SW 1271 (cell line): ENCODE data around the gene GSTCD.
"Not testable (repeated sequence)": the region's sequence is repeated elsewhere in the genome, so short reads cannot be mapped to it uniquely, and the experiment has no call there.

Experiments
- DNase-seq, 2 experiments: peaks; one replicate each; lab custom pipeline; 2025; lab: John Stamatoyannopoulos, UW

Gene GSTCD, protein sequence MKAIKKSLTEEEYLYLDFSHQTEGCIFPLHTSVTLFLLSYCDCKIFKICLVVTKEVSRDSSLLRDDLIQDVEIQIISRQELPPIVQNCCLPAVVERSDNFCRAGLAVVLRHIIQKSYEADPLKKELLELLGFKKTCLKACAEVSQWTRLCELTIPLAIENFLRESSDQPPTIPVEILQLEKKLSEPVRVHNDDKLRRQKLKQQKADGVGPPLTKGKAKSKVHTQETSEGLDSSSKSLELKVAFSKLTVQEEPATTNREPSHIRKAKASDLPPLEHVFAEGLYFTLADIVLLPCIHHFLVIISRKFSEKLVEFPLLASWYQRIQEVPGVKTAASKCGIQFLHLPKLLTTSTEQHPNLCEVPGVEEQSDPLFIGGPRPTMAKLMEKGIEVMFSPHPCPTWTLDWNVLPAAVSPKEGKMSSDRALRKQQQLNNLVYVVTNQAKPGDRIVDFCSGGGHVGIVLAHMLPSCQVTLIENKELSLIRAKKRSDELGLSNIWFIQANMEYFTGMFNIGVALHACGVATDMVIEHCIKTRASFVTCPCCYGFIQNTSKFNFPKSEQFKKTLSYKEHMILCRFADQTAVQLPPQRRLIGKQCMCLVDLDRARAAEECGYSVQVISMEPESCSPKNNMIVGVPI

DNA sequence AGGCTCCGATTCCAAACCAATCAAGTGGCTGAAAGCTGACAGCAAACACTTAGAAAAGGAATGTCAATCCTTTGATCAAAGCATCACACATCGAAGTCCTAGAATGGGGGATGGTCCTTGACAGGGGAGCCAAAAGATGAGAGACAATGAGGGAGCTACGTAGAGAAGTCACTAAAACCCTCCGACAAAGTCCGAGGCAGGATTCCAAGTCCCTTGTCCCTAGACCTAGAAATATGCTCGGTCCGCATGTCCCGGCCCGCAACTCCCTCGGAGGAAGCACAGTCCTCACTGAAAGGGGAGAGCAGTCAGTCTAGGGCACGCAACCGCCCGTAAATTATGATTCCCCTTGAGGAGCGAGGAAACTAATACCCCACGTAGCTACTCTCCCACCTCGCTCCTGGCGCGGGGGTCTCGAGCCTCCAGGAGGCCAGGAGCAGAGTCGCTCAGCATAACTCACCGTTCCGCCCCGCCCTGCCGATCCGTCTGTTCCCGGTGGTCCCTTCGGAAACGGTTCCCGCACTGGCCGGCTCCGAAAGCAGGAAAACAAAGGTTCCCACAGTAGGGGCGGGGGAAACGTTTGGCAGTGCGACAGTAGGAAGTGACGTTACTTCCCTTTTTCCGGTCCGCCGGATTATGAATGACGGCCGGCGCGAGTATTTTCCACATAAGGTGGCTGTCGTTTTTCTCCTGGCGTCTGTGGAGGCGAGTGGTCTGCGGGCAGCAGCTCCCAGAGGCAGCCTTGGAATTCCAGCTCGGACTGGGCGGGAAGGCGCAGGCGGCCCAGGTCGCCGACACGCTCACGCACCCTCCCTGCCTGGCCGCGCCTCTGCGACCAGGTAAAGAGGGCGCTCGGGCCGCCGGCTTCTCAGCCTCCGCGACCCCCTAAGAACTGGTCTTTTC is at the start of gene GSTCD, which contains the start of gene INTS12:
TSS of gene GSTCD (plus strand) at position 604 of the 900 bp plus-strand sequence. CDS start 8,830 bp downstream, outside the sequence.
TSS of gene INTS12 (minus strand) at position 509 of the 900 bp plus-strand sequence. CDS start 8,684 bp downstream, outside the sequence.
- peak; percentile 58 to 76 for DNase-seq

DNA sequence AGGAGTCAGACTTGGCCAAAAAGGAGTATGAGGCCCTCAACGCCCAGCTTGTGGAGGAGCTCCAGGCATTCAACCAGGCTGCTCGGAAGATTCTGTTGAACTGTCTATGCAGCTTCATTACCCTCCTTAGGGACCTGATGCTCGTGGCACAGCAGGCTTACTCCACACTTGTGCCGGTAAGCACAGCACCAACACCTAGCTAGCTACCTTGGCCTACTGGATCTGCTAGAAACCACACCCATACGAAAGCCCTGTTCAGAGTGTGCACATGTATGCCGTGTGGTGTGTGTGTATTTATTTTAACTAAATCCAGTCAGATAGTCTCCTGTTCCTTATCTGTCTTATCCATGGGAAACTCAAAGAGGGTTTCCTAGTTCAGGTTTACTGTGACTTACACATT is 49.4 kb upstream of the GSTCD start:
- DNase-seq = no peak

DNA sequence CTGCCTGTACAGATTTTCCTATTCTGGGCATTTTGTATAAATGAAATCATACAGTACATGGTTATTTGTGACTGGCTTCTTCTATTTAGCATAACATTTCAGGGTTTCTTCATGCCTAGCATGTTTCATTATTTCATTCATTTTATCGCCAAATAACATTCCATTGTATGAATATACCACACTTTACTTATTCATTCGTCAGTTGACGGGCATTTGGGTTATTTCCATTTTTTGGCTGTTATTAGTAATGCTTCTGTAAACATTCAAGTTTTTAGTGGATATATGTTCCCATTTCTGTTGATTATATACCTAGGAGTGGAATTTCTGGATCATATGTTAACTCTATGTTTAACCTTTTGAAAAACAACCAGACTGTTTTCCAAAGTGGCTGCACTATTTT is 47.6 kb upstream of the GSTCD start:
- no peak for DNase-seq

DNA sequence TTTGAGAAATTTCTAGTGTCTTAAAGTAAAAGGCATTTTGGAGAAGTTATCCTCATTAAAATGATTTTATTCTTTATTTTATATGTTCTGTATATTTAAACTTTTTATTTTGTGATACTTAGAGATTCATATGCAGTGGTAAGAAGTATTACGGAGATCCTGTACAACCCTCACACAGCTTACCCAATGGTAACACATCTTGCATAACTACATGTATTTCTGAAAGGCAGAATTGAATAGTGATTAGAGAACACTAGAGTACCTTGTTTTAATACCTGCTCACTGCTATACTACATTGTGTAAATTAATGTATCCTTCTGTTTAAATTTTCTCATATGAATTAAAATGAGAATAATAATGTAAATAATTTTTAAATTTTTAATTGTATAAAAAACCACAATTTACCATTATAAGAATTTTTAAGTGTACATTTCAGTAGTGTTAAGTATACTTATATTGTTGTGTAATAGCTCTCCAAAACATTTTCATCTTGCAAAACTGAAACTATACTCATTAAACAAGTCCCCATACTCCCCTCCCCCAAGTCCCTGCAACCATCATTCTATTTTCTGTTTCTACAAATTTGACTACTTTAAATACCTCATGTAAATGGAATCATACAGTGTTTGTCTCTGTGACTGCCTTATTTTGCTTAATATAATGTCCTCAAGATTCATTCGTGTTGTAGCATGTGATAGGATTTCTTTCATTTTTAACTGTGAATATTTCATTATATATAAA is 45.5 kb upstream of the GSTCD start:
- DNase-seq = no peak

DNA sequence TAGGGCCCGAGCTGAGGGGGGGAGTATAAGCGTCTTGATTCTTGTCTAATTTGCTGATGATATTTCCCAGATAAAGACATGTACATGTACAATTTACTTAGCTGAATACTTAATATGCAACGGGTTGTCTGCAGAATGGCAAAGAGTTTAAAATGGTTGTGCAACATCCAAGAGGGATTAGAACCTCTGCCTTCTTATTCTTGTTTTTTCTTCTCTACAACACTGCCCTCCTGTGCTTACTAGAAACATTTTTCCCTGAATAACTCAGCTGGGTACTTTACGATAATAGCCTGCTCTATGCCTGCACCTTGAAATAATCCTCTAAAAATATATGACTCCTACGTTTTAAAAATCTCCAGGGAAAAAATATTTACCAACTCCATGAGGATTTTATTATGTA is 41.9 kb upstream of the GSTCD start:
- peak in 1 of 2 experiments; percentile 1 for DNase-seq

DNA sequence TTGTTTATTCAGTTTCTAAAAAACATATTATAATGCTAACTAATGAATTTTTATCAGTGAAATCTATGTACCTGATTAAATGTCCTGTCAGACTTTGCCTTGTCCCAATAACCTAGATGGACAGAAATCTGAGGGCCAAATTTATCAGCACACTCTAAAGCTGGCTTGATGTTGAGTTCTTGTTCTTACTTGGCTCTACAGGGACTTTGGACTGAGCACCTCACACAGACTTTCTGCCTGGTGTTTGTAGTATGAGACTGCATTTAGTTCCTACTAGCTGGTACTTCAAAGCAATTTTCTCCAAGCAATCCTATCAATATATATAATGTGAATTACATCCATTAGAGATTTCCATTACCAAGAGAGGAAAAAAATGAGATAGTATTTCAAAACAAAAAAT is 37.9 kb upstream of the GSTCD start:
- no peak for DNase-seq

DNA sequence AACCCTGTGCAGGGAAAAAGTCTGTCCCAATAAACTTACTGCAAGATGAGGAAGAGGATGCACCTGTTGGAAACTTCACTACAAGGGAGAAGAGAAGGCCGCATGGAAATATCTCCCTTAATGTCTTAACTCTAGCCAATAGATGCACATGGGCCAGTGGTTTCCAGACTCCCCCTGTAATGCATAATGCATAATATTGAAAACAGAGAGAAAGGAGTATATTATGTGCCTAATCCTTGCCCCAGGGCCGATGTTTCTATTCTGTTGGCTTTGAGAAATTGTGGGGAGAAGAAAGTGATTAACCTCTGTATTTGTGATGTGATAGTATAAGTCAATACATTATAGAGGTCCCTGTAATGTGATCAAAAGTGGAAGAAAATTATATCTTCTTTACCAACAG is 37.3 kb upstream of the GSTCD start:
- DNase-seq = no peak

DNA sequence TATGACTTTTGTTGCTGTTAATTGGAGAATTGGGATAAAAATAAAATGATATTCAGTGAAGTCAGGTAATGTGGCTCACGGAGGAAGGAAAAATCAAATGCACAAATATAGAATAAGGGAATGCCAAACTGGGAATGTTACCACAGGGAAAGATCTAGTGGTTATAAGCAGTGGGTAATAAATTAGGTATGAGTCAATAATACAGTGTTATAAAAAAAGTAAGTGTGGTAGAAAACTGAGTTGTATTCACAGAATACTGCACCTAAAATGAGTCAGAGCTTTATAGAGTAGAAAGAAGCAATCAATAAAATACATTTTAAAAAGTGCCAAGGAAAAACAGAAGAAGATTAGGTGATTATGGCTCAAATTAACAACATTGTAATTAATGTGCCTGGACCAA is 34.6 kb upstream of the GSTCD start:
- DNase-seq = no peak

DNA sequence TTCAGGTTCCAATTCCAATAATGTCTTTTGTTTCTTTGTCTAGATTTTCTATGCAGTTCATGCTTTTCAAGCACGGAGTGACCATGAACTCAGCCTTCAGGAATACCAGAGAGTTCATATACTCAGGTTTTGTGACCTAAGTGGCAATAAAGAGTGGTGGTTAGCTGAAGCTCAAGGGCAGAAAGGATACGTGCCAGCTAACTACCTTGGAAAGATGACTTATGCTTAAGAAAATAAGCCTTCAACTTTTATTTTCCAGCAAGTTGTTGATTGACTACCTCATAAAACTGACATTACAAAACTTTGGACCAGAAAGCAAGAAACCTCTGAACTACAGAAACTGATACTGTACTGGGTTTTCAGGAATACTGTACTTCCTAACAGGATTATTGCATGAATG is 30.9 kb upstream of the GSTCD start:
- DNase-seq = no peak

DNA sequence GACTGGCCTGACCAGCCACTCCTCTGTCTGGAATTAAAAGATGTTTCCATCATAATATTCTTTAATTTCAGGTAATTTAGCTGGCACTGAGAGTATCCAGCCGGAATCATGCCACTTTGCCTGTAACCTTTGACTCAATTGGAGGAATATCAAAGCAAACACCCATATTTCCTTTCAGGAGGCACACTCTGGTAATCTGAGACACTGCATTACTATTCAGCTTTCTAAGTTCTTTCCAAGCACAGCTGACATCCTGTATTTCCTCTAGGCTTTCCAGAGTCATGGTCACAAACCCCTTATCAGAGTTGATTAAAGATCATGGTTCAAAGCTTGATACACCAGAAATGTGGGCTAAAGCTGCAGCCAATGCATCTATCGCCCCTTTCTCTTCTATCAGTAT is 29.4 kb upstream of the GSTCD start:
- DNase-seq = no peak

DNA sequence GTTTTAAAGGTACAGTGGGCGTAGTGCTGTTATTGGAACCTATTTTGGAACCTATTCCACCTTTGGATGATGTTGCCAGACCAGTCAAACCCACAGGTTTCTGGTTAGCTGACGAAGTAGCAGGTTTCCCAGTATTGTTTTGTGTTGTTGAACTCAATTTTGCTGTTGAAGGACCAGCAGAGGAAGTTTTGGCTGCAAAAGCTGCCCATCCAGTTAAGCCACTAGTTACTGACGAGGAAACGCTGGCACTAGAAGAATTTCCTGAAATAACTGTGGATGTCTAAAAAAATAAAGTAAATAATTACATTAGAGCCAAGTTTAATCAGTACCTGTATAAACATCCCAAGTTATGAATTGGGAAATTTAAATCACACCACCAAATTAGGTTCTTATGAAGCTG is 25.5 kb upstream of the GSTCD start:
- no peak for DNase-seq

DNA sequence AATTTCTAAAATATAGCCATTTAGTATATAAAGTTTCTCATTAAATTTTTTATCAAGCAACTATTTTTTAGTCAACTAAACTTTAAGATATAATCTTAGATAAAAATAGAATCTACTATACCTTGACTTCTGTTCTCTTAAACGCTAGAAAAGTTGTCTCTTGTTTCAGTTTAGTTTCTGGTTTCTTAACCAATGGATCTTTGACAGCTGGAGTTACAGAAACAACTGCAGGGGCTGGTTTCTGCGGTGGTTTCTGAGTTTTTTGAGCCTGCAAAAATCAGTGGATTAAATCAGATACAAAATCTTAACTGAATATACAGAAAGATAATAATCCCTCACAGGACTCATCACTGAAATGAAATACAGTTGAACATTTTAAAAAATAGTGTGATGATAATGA is 22.0 kb upstream of the GSTCD start:
- DNase-seq = no peak

DNA sequence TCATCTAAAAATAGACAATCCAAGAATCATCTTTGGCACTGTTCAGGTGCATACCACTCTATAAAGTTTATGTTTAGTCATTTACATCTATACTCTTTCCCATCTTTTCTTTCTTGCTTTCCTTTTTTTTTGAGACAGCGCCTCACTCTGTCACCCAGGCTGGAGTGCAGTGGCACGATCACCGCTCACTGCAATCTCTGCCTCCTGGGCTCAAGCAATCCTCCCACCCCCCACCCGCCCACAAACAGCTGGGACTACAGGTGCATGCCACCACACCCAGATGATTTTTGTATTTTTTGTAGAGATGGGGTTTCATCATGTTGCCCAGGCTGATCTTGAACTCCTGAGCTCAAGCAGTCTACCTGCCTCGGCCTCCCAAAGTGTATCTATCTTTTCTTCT is 13.8 kb upstream of the GSTCD start:
- DNase-seq = not testable (repeated sequence)

DNA sequence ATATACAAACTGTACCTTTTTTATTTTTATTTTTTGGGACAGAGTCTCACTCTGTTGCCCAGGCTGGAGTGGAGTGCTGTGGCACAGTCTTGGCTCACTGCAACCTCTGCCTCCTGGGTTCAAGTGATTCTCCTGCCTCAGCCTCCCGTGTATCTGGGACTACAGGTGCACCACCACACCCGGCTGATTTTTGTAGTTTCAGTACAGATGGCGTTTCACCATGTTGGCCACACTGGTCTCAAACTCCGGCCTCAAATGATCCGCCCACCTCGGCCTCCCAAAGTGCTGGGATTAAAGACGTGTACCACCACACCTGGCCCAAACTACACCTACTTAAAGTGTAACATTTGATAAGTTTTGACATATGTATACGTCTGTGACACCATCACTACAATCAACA is 12.8 kb upstream of the GSTCD start:
- DNase-seq = not testable (repeated sequence)

DNA sequence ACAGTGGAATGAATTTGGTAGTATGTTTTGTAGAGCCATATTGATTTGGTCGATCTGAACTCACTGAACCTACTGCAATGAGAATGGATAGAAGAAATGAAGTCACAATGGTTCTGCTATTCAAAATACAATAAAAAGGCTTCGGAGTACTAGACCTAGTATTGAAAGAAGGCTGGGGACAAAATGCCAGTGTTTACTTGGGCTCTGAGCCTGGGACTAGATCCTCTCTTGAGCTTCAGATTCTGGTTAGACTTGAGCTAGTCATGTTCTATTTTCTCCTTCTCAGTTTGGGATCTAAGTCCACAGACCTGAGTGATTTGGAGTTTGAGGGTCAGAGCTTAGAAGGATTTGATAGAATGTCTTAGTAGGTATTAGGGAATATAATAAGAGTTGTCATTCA is 10.0 kb upstream of the GSTCD start:
- no peak for DNase-seq

DNA sequence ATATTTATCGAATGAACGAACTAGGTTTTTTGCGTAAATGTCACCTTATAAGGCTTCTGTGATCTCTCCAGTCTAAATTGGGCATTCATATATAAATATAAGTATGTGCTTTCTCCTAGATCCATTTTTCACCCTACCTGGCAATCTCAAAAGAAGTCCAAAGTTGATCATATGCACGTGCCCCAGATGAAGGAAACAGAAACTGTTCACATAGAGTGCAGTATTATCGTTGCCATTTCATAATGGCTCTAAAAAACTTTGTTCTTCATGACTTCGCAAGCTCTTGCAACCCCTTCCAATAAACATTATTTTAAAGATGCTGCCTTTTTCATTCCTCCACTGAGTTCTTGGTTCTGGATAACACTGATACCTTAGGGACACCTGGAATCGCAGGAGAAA is 803 bp upstream of the GSTCD start:
- DNase-seq = no peak

DNA sequence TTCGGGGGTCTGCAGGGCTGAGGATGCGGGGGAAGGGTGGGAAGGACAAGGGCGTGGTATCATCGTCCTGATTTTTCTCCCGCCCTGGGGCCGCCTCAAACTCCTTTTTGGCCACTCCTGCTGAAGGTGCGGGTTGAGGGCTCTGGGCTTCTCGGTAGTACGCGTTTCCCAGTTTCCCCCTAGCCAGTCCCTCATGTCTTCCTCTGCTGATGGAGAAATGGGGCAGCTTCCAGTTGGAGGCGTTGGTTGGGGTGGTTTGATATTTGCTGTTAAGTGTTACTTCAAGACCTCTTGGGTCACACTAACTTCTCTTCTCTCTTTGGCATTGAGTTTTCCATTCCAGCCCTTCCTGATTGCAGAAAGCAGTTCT is 482 bp downstream of the GSTCD start:
- peak in 1 of 2 experiments; percentile 20 for DNase-seq

DNA sequence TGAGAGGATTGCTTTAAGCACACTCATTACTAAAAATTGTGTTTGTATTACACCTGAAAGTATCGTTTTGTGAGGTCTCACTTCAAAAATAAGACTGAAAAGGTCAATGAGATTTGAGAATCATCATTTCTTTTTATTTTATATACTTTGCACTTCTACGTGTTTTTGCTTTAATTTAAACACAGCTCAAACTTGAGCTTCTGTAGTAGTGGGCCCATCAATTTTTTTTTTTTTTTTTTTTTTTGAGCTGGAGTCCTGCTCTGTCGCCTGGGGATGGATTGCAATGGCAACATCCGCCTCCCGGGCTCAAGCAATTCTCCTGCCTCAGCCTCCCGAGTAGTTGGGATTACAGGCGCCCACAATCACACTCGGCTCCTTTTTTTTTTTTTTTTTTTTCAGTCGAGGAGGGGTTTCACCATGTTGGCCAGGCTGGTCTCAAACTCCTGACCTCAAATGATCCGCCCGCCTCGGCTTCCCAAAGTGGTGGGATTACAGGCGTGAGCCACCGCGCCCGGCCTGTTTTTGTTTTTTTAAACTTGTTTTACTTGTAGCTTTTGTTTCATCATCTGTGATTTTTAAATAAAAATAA is 1.5 kb downstream of the GSTCD start:
- no peak for DNase-seq

DNA sequence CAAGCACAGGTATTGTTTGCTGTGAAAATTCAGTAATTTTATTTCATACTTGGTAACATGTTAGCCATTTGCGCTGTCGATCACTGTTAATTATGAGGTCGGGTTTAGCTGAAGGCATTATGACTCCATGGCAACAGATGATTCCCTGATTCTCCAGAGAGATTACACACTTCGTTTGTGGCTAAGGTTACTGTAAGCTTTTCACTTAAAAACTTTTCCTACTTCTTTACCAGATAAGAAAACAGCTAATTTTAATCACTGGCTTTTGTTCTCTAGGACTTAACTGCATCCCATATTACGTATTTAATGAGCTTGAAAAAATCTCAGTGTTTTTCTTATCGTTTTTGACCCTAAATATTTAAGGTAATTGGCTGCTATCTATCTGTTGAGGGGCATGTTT is 2.1 kb downstream of the GSTCD start:
- no peak for DNase-seq

DNA sequence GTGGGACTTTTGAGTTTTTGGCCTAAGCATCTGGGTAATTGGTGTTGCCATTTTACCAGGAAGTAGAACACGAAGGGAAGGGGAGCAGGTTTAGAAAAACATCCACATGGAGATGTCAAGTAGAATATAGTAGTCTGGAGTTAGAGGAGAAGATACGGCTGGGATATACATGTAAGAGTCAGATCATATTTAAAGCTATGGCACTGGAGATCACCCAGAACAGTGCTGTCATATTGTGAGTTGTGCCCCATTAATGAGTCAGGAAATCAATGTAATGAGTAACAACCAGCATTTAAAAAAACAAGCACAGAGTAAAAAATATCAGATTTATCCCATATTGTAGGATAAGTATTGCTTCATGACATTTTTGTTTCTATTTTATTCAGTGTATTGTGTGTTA is 4.2 kb downstream of the GSTCD start:
- DNase-seq = no peak

DNA sequence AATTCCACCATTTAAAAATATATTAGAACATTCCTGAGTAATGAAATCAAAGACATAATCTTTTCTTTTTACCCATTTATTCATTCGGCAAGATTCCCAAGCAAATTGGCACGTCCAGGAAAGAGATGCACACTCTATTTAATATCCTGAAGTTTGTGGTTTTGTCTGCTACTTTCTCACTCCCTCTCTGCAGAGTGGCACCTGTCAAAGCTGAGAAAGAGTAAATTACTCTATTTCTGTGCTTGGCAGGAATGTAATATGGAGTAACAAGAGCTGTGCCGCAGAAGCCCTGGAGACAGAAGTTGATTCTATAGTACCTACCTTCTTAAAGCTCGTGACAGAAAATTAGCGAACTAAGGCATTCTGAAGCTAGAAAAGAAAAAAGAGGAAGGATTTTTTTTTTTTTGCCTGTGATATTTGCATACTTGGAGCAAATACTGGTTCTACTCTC is 5.5 kb downstream of the GSTCD start:
- no peak for DNase-seq
